CMK (cell line): ENCODE results near the gene DZANK1.
"Not testable (repeated sequence)": the region's sequence is repeated elsewhere in the genome, so short reads cannot be mapped to it uniquely, and the experiment has no call there.

ENCODE experiments used
- DNase-seq: peaks from one replicate; pipeline ENCODE4 v3.0.0-alpha.2; 2010; ENCODE audit warnings: low read depth

The DZANK1 gene

GRCh38 chr20:18466894-18467730 is at the start of gene DZANK1, which contains the start of gene POLR3F:
Gene DZANK1 (minus strand): TSS chr20:18467030. CDS start chr20:18465358, 1,672 bp downstream.
Gene POLR3F (plus strand): TSS chr20:18467390. CDS start chr20:18467507, 117 bp downstream.
- DNase-seq = peak; percentile 90

- no peak for DNase-seq
Measured at GRCh38 chr20:18515973-18516372, 49.1 kb upstream of the DZANK1 start.

GRCh38 chr20:18514127-18514526 is 47.3 kb upstream of the DZANK1 start:
- DNase-seq = no peak

- DNase-seq = no peak
Measured at GRCh38 chr20:18513208-18513607, 46.4 kb upstream of the DZANK1 start.

- no peak for DNase-seq
Measured at GRCh38 chr20:18511571-18511970, 44.7 kb upstream of the DZANK1 start.

GRCh38 chr20:18507218-18508191 is 40.7 kb upstream of the DZANK1 start, which contains the start of gene SEC23B:
Gene SEC23B (plus strand): TSS chr20:18507940. CDS start chr20:18510836, 2,896 bp downstream.
- DNase-seq = peak; percentile 90

GRCh38 chr20:18506744-18507143 is 39.9 kb upstream of the DZANK1 start:
- no peak for DNase-seq

DNA sequence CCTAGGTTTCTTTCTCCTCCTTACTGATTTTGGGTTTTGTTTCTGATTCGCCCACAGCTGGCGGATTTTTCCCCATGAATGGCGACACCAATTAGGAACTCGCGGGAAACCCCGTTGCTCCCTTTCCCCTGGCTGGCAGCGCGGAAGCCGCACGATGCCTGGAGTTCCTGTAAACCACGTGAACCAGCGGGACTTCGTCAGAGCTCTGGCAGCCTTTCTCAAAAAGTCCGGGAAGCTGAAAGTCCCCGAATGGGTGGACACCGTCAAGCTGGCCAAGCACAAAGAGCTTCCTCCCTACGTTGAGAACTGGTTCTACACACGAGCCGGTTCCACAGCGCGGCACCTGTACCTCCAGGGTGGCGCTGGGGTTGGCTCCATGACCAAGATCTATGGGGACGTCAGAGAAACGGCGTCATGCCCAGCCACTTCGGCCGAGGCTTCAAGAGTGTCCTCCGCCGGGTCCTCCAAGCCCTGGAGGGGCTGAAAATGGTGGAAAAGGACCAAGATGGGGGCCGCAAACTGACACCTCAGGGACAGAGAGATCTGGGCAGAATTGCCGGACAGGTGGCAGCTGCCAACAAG is 37.7 kb upstream of the DZANK1 start:
- no peak for DNase-seq

GRCh38 chr20:18501672-18502071 is 34.8 kb upstream of the DZANK1 start:
- DNase-seq = not testable (repeated sequence)

- no peak for DNase-seq
Measured at GRCh38 chr20:18497603-18498002, 30.8 kb upstream of the DZANK1 start.

GRCh38 chr20:18496740-18497592 is 30.1 kb upstream of the DZANK1 start, which contains the start of gene RBBP9:
Gene RBBP9 (minus strand): TSS chr20:18497225. CDS start chr20:18497167, 58 bp downstream.
- peak; percentile 30 for DNase-seq

- DNase-seq = no peak
Measured at GRCh38 chr20:18496042-18496441, 29.2 kb upstream of the DZANK1 start.

DNA sequence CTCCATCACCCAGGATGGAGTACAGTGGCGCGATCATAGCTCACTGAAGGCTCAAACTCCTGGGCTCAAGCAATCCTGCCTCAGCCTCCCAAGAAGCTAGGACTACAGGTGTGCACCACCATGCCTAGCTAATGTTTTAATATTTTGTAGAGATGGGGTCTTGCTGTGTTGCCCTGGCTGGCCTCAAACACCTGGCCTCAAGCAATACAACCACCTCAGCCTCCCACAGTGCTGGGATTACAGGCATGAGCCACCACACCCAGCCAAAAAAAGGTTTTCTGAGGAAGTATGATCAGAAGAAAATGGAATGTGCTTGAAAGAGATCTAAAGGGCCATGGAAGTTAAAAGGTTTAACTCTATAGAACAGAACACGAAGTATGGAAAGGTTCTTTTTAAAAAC is 21.5 kb upstream of the DZANK1 start:
- DNase-seq = no peak

- DNase-seq = no peak
Measured at GRCh38 chr20:18481596-18481995, 14.8 kb upstream of the DZANK1 start.

GRCh38 chr20:18477821-18478220 is 11.0 kb upstream of the DZANK1 start:
- DNase-seq = no peak

- no peak for DNase-seq
Measured at GRCh38 chr20:18477218-18477617, 10.4 kb upstream of the DZANK1 start.

DNA sequence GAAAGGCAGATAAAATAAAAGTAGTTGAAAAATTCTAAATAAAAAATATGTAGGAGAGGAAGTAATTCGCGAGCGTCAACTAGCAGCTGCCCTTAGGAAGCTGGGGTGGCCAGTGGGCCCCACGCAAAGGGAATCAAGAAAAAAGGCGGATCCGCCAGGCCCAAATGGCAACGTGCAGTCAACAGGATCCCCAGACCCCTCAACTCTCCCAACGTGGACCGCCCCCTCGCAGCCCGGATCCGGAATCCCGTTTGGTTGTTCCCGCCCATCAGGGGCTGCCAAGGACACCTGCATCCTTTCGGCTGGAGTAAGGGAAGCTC is 296 bp downstream of the DZANK1 start:
- DNase-seq = no peak

- no peak for DNase-seq
Measured at GRCh38 chr20:18465536-18466200, 1.2 kb downstream of the DZANK1 start.

DNA sequence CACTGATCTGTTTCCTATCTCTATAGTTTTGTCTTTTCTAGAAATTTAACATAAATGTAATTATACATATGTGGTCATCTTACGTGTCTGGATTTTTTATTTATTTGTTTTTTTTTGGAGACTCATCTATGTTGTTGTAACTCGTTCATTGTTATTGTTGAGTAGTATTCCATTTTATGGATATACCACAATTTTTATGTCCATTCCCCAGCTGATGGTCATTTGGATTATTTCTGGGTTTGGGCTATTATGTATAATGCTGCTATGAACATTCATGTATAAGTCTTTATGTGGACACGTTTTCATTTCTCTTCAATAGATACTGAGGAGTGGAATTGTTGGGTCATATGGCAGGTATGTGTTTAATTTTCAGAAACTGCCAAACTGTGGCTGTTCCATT is 10.2 kb downstream of the DZANK1 start:
- DNase-seq = no peak

DNA sequence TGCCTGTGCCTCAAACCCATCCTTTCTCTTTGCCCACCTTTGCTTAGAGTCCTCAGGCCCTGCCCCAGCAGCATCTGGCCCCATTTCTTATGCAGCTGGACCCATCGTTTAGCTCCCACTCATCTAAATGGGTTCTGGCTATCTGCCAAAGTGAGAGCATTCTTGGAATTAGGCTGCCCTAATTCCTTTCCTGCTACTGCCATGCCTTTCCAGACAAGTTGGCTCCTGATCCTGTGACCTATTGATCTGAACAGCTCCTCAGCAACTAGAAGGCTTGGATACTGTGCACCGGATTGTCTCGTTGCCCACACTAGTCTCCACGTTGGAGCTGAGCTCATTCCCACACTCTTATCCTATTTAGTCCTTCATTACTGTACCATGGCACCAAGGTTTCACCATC is 22.9 kb downstream of the DZANK1 start:
- no peak for DNase-seq

DNA sequence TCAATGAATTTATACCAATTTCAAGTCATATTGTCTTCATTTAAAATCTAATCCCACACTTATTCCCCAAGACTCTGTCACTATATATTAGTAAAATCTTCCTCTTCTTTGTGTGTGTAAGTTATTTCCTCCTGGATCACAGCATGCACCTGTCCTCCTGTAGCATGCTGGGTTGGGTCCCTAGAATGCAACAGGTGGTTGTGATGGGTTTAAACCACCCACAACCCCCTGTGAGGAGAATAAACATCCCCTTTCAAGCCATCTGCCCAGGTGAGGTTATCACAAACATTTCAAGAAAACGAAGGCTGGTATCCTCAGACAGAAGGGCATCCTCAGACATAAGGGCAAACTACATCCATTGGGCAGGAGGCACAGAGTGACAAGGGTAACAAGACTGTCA is 26.4 kb downstream of the DZANK1 start:
- DNase-seq = no peak
